Measurements from ENCODE around the gene FABP2.
"Not testable (repeated sequence)": the region's sequence is repeated elsewhere in the genome, so short reads cannot be mapped to it uniquely, and the experiment has no call there.

The FABP2 gene

DNA sequence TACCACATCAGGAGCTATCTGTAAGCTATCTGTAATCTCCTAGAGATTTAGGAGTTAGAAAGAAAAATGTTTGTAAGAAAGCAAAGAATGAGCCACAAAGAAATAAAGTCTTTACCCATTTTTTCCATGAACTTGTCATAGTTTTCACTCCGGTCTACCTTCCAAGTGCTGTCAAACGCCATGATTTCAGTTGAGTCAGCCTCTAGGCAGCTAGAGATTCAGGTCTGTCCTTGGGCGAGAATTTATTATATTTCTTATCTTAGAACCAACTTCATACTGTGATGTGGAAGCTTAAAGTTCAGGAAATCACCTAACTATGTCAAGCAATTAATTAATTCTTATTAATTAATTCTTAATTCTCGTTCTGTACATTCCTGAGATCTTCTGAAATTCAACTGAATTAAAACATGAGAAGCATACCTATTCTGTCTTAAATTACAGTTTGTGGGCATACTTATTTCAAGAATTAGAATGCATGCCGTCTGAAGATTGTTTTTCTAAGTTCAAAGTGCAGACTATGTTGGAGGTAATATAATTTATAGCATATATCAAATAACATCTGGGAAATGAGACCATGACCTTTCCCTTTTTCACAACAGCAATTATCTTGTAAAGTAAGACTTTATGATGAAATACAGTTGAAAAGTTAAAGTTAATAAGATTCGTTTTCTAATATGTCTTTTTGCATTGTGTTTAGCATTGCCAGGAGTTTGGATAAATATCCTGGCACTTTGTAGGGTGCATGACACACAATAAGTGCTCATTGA lies at the start of gene FABP2:
TSS of gene FABP2 (minus strand) at position 218 of the 767 bp plus-strand sequence. CDS start at position 182, 36 bp downstream.
- no peak for DNase-seq (ENCODE audit: low read depth in 3 of 3)

DNA sequence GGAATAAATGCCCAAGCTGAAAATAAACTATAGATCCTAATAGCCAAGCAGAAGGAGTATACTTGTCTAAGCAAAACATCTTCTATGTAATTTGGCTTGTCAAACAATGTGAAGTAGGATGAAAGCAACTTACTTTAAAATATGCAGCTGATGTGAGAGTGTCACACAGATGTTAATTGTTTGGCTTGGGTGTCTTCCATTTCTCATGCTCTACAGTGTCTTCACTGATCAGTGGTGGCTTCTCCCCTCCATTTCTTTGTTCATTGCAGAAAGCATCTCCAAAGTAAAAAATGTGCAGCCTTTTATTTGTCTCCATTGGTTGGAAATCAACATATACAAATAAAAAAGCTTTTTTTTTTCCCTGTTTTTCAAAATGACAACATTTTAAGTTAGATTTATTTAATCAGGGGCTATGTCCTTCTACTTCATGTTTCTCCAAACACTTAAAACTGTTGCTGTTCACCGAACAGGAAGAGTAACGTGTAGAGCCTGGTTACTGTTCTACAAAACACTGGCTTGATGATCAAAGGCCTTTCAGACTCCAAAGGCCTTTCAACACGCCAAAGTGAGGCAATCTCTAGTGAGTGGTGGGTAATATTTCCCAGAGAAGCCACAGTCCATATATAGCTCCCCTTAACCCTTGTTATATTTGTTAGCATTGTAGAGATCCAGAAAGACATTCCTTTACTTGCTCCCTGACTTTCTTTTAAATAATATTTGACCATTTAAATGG lies 49.2 kb upstream of the FABP2 start:
- not testable (repeated sequence) for DNase-seq (ENCODE audit: low read depth in 3 of 3)

- peak; percentile 15 to 28 (median 20) for DNase-seq (ENCODE audit: low read depth in 3 of 3)
These were observed 48.5 kb upstream of the FABP2 start for GRCh38 chr4:119370392-119370791.

GRCh38 chr4:119366802-119367201 lies 44.9 kb upstream of the FABP2 start:
- not testable (repeated sequence) for DNase-seq (ENCODE audit: low read depth in 3 of 3)

DNA sequence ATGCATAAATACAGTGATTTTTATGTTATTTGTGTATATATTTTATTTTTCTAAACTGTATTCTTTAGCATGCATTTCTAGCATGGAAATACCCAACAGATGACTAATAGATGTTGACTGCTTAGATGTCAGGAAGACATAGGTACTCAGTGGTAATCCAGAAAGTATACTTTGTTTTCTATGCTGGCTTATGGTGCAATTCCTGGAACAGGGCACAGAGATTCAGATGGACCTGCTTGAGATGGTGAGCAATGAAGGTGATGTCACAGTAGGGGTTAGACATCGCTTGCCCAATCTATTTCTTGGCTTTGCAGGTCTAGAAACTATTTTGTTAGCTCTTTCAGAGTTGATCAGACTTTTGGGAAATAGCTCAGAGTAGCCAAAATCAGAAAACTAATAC lies 42.3 kb upstream of the FABP2 start:
- DNase-seq (ENCODE audit: low read depth in 3 of 3), result not testable (repeated sequence)

DNA sequence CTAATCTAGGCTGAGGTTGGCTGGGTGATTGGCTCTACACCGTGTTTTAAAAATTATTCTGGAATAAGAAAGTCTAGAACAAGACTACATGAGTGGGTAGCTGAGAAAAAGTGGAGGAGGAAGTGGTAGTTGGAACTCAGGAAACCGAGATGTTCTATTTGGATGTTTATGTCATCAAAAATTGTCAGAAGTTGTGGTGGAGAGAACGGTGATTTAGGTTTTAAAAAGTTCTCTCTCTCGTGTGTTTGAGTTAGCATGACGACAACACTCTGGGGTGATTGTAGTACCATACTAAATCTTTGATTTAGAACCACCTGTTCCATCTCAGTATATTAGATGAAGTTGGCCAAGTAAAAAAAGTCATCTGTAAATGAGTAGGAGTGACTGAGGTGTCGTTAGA lies 41.4 kb upstream of the FABP2 start:
- DNase-seq (ENCODE audit: low read depth in 3 of 3), result not testable (repeated sequence)

DNA sequence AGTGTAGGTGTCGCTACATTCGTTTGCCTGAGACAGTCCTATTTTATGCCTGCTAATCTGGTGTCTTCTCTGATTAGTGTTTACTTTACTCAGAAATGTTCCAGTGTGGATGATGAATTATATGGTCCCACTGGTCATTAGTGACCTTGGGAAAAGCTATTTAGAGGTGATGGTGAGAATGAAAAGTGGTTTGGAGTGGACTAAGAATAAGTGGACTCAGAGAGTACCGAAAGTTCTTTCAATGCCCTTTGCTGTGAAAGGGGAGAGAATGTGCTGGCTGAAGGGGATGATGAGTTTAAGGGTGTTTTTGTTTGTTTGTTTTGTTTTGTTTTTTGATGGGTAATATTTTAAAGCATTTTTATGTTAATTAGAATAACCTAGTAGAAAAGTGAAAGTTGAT lies 40.5 kb upstream of the FABP2 start:
- DNase-seq (ENCODE audit: low read depth in 3 of 3), result not testable (repeated sequence)

- DNase-seq (ENCODE audit: low read depth in 3 of 3), result not testable (repeated sequence)
These were observed 37.9 kb upstream of the FABP2 start for GRCh38 chr4:119359873-119360272.

DNA sequence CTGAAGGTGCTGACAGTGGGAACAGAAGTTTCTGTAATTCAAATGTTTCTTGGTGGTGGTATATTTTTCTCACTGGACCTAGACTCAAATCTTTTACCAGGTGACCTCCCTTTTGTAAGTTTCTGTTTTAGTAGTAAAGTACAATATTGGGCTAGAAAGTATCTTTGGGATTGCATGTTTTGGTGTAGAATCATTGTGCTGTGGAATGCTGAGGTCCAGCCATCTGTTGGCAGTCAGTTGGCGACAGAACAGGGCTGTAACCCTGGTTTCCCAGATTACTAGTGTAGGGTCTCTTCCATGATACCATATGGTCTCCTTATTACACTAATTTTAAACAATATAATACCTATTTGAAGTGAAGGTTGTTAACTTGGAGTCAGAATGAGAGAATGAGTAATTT lies 34.9 kb upstream of the FABP2 start:
- DNase-seq (ENCODE audit: low read depth in 3 of 3), result not testable (repeated sequence)

DNA sequence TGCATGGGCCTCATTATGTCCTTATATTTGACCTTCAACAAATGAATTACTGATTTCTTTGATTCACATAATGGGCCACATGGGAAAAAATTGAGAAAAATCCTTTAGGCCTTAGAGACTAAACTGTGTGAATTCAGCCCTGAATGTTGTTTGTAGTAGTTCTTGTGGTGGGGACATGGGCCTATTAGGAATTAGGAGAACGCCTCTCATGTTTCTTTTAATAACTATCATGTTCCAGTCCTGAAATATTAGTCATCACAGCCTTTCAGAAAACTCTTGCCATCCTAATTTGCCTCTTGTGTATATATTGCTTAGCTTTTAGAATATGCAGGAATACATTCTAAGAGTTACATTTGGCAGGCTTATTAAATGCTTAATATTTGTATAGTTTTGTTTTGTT lies 34.1 kb upstream of the FABP2 start:
- not testable (repeated sequence) for DNase-seq (ENCODE audit: low read depth in 3 of 3)

DNA sequence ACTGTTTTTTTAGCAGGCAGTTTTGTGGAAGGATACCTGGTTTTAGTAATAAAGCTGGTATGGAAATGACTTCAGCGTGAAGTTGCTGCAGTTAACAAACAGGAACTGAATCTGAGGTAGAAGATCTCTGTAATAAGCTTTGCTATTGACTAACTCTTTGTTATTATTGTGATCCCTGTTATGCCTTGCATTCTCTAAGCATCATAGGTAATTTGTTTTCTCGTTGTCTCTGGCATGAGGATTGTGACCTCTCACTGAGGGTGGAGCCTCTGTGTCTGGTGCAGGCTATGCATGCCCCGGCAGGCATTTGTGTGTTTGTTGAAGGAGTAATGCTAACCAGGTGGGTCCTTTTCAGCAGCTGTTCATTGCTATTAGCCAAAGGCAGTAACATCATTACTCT lies 31.4 kb upstream of the FABP2 start:
- not testable (repeated sequence) for DNase-seq (ENCODE audit: low read depth in 3 of 3)

DNA sequence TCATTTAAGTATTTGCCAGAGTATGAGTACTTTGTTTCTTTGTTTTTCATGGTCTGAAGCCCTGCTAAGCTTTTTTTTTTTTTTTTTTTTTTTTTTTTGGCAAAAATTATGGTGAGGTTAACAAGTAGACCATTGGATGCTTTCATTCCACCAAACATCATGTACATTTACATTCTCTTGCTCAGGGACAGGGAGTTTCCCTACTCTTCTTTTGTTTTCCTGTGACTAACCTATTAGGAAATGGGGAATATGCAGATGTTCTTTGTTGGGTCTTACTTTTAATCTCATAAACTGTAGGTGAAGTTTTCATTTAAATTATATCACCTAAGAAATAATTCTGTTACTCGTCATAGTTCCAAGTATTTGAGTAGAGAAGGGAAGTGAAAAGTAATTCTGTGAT lies 26.2 kb upstream of the FABP2 start:
- not testable (repeated sequence) for DNase-seq (ENCODE audit: low read depth in 3 of 3)

DNA sequence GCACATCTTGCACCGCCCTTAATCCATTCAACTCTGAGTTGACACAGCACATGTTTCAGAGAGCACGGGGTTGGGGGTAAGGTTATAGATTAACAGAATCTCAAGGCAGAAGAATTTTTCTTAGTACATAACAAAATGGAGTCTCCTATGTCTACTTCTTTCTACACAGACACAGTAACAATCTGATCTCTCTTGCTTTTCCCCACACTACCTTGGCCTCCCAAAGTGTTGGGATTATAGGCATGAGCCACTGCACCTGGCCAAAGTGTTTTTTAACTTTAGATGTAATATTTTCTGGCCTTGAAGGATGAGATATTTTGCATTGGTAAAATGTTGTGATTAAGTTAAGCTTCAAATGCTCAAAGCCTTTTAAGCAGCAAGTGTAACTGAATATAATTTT lies 21.4 kb upstream of the FABP2 start:
- not testable (repeated sequence) for DNase-seq (ENCODE audit: low read depth in 3 of 3)

GRCh38 chr4:119339895-119340294 lies 18.0 kb upstream of the FABP2 start:
- not testable (repeated sequence) for DNase-seq (ENCODE audit: low read depth in 3 of 3)

GRCh38 chr4:119337010-119337409 lies 15.1 kb upstream of the FABP2 start:
- DNase-seq (ENCODE audit: low read depth in 3 of 3), result no peak

DNA sequence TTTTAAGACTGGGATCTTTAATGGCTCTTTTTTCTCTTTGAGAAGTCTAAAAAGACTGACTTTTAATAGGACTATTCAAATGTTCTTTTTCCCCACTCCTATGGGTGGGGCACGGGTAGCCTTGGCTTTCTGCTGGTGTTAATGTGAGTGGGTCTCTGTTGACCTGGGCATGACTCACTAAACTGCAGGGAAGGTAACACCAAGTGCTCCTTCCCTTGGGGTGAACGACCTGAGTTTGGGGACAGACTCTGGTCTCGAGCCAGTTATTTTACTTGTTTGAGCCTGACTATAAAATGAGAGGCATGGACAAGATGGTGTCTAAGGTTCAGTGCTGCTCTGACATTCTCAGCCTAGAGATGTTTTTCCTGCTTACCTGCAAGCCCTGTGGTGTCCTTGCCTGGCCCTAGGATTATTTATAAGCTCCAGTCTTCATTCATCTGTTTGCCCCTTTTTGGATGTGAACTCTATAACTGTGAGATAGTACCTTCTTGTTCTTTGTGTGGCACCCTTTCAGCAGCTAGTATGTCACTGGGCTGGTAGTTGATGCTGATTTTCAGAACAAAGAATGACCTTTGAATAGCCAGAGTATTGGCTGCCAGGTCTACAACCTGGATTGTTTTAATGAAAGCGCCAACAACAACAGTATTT lies 14.5 kb upstream of the FABP2 start:
- DNase-seq (ENCODE audit: low read depth in 3 of 3), result not testable (repeated sequence)

DNA sequence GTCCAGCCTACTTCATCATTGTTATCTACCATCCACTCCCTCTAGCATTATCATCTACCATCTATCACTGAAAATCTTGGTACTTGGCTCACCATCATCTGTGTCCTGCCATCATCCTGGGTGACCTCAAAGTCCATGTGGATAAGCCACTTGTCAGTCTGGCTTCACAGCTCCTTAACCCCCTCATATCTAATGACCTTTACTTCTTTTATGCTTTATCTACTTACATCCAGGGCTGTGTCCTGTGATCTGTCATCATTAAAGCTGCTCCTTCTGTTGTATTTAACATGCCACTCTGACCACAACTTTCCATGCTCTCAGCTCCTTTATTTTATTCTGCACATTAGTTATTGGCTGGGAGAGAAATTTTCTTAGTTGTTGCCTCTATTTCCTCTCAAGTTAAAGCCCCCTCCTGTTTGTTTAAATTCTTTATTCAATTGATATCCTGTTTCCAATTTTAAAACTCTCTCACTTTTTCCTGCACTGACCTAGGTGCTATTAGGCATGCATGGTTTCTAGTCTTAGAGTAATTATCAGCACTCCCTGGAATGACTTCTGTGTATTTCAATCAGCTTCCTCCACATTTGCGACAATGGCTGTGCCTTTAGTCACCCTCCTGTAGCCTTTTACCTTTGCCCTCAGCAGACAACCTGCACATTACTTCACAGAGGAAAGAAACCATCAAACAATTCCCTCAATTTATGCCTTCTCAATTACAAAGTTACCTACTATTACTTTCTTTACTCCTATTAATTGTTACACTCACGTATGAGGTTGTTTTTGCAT lies 8.1 kb upstream of the FABP2 start:
- no peak for DNase-seq (ENCODE audit: low read depth in 3 of 3)

GRCh38 chr4:119328695-119329094 lies 6.8 kb upstream of the FABP2 start:
- DNase-seq (ENCODE audit: low read depth in 3 of 3), result no peak

DNA sequence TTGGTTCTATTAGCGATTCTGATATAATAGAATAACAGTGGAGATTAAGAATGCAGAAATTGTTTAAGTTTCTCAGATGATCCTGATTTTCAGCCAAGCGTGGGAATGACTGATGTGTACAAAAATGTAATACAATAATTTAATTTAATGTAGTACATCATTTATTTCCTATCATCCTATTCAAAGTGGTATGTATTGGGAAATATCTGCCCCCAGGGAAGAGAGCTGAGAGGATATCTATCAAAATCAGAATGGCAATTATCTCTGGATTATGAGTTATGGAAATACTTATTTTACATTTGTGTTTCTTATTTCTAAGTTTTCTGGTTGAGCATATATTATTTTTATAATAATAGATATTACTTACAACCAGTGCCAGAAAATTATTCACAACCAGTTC lies 3.9 kb downstream of the FABP2 start:
- DNase-seq (ENCODE audit: low read depth in 3 of 3), result no peak

GRCh38 chr4:119315036-119315435 lies 6.9 kb downstream of the FABP2 start:
- no peak for DNase-seq (ENCODE audit: low read depth in 3 of 3)

- no peak for DNase-seq (ENCODE audit: low read depth in 3 of 3)
These were observed 7.6 kb downstream of the FABP2 start for GRCh38 chr4:119314356-119314755.

DNA sequence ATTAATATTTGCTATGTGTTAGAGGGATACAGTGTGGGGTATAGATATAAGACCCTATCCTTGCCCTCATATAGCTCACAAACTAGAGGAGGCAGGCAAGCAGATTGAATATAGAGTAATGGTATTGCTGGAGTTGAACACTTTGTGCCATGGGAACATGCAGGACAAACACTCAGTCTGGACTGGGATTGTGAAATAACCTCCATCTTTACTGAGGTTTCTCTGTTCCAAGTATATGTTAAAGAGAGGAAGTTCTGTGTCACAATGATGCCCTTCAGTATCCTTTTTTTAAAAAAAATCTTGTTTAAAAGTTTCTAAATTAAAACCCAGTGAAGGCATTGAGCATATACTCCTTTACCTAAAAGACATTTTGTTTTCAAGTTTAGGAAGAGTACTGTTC lies 8.7 kb downstream of the FABP2 start:
- DNase-seq (ENCODE audit: low read depth in 3 of 3), result no peak

Measured in stimulated activated CD4-positive, alpha-beta T cell treated with anti-CD3 and anti-CD28 coated beads, TNF-alpha, amount 100 ng/mL, for 24 hours (primary cell).